Endothelial cell of hepatic sinusoid (primary cell): ENCODE results near the gene LEP.

Source experiments
- in situ Hi-C: cut with HindIII; loops from 2 replicates; pipeline ENCODE4 v1.10.0; 2017; ENCODE audit warnings: low sequenced_read_pairs

LEP gene

DNA sequence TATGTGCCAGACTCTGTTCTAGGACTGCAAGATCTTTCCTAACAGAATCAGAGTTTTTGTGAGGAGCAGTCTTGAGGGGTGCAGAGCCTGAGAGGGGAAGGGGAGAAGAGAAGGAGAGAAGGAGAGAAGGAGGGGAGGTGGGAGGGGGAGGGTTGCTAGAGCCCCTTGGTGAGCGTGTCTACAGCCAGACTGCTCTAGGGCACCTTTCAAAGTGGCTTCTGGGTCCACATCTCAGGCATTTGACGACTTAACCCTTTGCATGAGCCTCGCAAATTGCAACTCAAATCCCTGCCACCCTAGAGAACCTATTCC, 31.1 kb upstream of the LEP start:
- in situ Hi-C loops: loop anchor here (25.0 kb wide), 1 partner anchor 498 kb away; no protein-coding TSS in a partner anchor

DNA sequence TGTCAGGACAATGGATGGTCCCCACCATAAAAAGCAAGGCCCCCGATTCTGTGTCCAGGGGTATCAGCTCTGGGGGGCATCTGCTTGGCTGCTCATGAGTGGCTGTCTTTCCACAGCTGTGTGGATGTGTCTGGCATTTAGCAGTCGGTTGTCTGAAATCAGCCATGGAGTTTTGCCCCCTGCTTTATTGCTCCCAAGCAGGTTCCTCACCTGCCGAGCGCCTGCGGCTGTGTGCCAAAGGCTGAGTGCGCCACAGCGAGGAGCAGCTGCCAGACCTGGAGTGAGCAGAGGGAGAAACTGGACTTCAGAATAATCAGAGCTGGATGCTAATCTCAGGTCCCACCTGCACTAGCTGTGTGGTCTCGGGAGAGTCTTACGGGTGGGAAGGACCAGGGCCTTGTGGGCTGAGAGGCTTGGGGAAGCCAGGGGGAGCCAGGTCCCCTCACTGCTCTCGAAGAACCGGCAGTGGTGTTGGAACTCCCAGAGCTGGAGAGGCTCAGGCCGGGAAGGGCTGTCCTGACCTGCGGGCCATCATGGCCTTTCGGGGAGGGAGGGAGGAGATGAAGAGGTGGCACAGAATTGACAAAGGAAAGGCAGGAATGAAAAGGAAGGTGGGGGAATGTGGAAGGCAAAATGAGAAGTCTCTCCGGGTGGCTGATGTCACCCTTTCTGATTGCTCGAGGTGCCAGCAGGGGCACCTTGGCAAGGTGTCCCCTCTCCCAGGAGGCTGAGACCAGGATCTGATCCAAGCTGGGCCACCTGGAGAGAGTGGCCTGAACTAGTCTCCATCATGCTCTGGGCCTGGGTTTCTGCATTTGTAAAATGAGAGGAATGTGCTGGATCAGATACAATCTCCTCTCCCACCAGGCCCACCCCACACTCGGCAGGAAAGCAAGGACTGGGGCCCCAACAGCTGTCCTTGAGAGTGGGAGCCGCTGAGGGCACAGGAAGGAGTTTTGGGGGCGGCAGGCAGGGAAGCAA, 30.2 kb upstream of the LEP start:
- in situ Hi-C loops: loop anchor here (25.0 kb wide), 1 partner anchor 499 kb away; no protein-coding TSS in a partner anchor

DNA sequence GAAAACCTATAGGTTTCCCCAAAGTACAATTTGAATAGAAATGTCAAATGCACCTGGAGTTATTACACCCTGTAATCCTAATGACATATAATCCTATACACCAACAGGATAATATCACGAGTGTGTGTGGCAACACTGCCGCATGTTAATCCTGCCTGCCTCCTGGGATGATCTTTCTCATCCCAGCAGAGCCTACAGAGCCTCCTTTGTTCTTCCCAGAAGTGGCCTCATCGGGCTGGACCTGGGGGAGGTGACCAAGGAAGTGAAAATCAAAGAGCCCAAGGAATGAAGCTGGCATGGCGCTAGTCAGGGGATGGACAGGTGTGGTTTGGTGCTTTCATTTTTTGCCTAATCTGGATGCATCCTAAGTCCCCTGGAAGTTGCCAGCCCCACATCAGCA, 29.5 kb upstream of the LEP start:
- in situ Hi-C loops: loop anchor here (25.0 kb wide), 1 partner anchor 499 kb away; no protein-coding TSS in a partner anchor

DNA sequence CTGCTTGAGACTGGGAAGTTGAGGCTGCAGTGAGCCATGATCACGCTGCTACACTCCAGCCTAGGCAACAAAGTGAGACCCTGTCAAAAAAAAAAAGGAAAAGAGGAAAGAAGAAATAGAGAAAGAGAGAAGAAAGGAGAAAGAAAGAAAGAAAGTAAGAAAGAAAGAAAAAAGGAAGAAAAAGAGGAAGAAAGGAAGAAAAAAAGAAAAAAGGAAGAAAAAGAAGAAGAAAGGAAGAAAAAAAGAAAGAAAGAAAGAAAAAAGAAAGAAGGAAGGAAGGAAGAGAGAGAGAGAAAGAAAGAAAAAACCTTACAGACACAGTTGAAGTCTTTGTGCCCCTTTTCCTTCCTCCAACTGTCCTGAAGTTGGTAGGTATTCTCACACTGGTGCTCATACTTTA, 26.6 kb upstream of the LEP start:
- in situ Hi-C loops: loop anchor here (25.0 kb wide), 1 partner anchor 502 kb away; no protein-coding TSS in a partner anchor

DNA sequence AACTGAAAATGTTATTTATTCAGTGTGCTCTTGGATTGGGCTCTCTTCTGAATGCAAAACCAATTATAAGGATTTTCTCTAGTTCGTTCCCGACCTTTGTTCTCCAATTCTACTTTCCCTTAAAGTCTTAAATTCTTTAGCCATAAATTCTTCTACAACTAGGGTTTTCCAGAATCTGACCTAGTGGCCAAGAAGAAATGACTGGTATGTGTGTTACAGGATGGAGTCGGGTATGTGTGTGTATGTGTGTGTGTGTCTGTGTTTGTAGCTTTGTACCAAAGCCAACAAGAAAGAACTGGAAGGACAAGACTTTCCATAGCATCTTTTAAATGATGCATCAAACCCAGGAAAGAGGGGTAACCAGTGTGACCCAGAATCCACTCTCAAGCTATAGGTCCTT, 25.8 kb upstream of the LEP start:
- in situ Hi-C loops: loop anchor here (25.0 kb wide), 1 partner anchor 503 kb away; no protein-coding TSS in a partner anchor

DNA sequence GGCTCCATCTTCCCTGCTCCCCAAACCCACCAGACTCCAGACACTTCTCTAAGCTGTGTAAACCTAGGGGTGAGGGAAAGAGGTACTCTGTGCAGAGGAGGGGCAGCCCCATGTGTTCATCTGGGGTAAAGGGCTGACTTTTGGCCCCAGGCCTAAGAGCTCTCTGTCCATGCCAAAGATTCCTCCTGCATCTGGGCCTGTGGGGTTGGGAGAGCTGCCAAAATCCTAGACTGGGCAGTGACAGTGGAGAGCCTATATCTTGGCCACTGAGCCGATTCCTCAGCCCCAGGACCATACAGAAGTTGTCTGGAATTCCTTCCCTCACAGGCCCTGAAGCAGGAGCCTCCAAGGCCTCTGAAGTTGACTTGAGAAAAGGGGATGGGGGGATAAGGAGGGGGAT, 25.3 kb upstream of the LEP start:
- in situ Hi-C loops: loop anchor here (25.0 kb wide), 1 partner anchor 503 kb away; no protein-coding TSS in a partner anchor

DNA sequence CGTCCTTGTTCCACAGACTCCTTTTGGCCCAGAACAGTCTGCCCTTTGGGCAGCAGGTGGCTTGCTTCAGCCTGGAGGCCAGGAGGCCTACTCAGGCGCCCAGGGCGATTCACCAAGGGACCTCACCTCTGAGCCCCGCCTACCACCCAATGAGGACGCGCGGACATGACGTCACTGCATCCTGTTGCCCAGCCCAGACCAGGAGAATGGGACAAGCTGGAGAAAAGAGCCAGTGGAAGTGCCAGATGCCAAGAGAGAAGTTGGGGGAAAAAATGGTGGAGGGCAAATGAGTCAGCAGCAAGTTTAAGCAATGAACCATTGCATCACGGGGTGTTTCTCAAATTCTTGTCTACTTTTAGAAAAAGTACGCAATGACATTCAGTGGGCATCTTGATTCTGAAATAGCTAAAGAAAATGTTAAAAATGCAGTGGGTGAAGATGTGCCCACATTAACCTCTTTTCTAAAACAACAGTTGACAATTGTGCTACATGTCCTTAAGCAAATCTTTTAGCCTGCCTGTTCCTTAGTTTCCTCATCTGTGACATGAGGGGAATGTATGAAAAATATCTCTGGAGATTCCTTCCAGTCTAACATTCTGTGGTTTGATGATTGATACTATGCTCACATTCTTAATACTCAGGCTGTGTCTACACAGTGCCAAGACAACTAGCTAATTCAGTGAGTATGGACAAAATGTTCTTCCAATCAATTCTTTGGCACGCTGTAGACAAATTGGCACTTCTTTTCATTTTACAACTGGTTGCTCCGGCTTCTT, 23.9 kb upstream of the LEP start:
- in situ Hi-C loops: loop anchor here (25.0 kb wide), 1 partner anchor 505 kb away; no protein-coding TSS in a partner anchor

DNA sequence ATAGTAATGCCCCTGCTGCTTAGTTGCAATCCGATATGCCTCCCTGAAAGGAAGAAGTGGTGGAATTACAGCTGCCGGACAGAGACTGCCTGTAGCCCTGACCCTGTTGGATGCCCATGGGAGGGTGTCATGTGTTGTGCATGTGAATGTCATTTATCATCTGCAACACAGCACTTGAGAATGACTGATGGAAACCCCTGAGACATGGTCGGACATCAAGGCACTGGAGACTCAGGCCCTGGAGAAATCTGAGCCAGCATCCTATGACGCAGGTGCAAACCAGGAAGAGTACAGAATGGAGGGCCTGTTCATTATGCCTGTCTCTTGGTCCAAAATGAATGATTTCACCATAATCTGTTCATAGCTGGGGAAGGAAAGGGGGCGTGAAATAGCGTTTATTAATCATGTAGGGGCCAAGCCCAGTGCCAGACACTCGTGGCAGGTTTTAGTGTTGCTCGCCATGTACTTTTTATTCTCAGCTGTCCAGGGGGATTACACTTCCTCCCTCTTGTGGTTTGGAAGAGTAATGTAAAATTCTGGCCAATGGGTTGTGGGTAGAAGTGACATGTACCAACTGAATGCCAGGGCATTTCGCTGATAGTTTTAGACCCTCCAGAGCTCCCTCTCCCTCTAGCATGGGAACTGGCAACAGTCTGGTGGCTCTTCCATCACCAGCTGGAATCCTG, 23.0 kb upstream of the LEP start:
- in situ Hi-C loops: loop anchor here (25.0 kb wide), 1 partner anchor 506 kb away; no protein-coding TSS in a partner anchor

DNA sequence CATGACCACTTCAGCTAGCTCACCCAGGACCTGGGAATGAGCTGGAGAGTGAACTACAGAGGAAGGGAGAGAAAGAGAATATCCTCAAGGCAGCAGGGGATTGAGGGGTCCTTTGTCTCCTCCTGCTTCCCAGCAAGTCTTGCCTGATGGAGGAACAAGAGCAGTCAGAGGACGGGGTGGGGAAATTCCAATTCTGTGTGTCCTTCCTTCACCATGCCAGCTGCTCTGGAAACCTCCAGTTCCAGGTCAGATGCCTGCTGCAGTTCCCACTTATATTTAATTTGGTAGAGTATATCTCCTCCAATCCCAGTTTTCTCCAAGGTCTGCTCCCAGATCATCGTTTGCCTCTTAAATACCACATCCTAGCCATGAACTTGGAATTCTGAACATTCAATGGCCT, 21.4 kb upstream of the LEP start:
- in situ Hi-C loops: loop anchor here (5.0 to 25.0 kb wide), 2 partner anchors 32 to 507 kb away; no protein-coding TSS in a partner anchor

DNA sequence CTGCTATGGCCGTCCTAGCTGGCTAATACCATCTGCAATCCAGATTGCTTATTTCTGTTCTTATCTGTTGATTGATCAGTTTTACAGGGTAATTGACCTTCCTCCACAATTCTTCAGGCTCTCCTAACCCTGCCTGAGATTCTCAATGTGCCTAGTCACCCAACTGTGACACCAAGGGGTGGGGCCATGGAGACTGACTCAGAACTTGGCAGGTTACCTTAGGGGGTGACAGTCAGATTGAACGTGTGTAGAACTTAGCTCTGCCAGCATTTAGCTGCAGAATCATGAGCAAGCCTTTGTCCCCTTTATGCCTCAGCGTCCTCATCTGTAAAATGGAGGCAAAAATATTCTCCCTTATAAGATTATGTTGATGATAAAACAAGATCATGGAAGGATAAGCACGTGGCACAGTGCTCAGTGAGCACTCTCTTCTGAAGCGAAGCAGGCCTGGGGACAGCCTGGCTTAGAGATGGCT, 19.1 kb upstream of the LEP start:
- in situ Hi-C loops: loop anchor here (5.0 to 25.0 kb wide), 2 partner anchors 35 to 510 kb away; no protein-coding TSS in a partner anchor

DNA sequence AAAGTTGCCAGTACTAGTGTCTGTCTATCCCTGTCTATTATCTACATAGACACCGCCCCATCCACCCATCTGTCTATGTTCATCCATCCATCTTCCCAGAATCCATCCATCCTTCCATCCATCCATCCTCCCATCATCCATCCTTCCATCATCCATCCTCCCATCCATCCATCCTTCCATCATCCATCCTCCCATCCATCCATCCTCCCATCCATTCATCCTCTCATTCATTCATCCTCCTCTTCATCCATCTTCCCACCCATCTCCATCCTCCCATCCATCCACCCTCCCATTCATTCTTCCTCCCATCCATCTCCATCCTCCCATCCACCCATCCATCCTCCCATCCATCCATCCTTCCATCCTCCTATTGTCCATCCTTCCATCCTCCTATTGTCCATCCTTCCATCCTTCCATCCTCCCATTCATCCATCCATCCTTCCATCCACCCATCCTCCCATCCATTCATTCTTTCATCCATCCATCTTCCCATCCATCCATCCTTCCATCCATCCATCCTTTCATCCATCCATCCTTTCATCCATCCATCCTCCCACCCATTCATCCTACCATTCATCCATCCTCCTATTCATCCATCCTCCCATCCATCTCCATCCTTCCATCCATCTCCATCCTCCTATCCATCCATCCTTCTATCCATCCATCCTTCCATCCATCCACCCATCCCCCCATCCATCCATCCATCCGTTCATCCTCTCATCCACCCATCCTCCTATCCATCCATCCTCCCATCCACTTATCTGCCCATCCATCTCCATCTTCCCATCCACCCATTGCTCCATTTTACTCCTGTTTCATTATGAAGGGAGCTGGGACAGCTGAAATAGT, 14.7 kb upstream of the LEP start:
- in situ Hi-C loops: no loop called here

DNA sequence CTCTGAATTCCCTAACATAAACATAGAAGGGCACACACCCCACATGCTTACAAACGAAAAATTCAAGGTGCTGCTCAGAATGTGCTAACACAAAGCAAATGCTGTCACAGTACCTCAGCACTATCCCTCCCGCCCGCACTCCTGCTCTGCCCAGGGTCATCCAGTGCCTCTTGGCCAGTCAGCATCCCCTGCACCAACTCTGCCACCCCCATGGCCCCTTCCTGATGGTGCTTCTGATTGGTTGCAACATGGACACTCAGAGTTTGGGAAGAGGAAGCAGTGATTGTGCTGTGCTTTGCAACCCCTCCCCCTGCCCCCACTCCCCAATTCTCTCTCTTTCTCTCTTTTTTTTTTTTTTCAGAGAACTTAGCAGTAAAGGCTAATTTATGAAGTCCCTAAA, 13.8 kb upstream of the LEP start:
- in situ Hi-C loops: no loop called here

DNA sequence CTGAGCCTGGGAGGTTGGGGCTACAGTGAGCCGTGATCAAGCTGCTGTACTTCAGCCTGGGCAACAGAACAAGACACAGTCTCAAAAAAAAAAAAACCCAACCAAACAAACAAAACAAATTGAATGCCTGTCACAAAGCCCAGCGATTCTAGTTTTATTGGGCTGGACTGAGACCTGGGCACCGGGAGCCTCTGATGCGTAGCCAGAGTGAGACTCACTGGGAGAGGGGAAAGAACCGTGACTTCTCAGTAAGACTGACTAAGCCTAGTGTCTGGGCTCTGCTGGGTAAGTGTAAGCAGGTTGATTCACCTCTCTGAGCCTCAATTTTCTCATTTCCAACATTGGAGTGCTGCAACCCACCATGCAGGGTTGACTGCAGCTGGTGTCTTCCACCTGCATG, 10.1 kb upstream of the LEP start:
- in situ Hi-C loops: no loop called here

DNA sequence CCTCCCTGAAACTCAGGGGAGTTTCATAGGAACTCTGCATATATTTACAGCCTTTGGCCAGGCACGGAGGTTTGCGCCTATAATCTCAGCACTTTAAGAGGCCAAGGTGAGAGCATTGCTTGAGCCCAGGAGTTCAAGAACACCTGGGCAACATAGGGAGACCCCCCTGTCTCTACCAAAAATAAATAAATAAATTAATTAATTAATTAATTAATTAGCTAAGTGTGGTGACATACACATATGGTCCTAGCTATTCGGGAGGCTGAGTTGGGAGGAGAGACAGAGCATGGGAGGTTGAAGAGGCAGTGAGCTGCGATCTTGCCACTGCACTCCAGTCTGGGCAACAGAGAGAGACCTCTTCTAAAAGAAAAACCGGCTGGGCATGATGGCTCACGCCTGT, 9.4 kb upstream of the LEP start:
- in situ Hi-C loops: no loop called here

DNA sequence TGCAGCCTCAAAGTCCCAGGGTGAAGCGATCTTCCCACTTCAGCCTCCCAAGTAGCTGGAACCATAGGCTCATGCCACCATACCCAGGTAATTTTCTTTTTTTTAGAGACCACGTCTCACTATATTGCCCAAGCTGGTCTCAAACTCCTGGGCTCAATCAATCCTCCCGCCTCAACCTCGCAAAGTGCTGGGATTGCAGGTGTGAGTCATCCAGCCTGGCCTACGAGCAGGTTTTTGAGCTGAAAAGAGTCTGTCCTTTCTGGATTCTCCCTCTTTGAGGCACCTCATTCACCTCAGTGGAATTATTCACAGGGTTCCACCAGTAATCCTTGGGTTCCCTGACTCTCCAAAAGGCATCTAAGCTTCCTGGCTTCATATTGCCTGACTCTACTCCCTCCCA, 7.6 kb upstream of the LEP start:
- in situ Hi-C loops: no loop called here

DNA sequence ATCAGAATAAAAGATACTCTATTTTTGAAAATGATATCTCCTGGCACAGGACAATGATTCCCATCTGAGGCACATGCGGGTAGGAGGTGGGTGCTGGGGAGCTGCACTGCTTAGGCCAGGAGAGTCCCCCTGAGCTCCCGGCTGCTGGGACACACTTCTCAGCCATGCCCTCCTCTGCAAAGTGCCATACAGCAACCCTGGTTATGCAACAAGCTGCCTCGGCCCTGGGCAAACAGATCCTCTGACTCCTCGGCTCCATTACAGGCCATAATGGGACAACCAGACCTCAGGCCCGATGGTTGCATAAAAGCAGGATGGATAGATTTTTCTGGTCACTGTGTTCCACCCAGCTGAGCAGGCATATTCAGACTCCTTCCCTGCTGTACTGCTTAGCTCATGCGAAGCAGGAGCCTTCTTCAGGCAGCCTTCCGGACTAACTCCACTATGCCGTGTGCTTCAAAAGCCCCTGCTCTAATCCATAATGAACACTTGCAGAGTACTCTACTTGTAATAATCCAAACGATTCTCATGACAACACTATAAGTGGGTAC, 6.5 kb upstream of the LEP start:
- in situ Hi-C loops: loop anchor here (5.0 kb wide), 1 partner anchor 32 kb away; no protein-coding TSS in a partner anchor

DNA sequence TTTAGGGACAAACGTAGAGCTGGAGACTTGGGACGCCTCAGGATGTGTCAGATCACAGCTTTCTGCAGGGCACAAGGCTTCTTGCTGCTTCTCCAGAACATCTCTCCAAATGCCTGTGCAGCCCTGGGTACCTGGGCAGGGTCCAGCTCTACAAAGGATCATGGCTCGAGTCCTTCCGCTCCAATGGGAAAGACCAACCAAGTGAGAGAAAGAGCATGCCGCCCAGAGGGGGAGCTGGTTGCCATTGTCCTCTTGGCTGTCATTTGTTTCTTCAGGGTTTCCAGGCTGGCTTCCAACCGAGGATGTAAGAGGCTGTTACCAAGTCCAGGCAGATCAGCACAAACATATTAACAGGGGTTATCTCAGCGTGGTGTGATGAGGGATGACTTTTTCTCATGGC, 5.6 kb upstream of the LEP start:
- in situ Hi-C loops: loop anchor here (5.0 kb wide), 1 partner anchor 33 kb away; no protein-coding TSS in a partner anchor

DNA sequence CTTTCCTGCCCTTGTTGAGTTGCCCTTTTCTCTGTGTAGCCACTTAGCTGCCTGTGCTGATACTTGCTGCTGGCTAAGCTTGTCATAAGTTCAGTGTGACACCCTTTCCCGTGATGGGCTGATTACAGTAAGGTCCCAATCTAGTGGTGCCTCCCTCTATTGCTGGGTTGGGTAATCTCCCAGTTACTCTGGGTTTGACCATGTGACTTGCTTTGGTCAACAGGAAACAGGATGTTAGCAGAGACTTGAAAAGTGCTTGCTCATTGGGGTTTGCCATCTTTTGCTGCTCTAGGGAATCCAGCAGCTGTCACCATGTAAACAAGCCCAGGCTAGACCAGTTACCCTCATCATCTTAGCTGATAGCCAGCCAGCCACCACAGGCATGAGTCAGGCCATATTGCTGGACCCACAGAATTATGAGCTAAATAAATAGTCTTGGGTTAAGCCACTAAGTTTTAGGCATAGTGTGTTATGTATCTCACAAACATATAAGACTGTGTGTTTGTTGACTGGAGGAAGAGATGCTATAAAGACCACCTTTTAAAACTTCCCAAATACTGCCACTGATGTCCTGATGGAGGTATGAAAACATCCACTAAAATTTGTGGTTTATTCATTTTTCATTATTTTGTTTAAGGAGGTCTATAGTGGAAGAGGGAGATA, 4.0 kb upstream of the LEP start:
- in situ Hi-C loops: loop anchor here (5.0 kb wide), 1 partner anchor 35 kb away; no protein-coding TSS in a partner anchor

DNA sequence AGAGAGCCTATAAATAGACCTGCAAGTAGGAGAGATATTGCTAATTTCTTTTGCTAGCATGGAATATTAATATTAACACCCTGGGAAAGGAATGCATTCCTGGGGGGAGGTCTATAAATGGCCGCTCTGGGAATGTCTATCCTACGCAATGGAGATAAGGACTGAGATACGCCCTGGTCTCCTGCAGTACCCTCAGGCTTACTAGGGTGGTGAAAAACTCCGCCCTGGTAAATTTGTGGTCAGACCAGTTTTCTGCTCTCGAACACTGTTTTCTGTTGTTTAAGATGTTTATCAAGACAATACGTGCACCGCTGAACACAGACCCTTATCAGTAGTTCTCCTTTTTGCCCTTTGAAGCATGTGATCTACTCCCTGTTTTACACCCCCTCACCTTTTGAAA, 1.9 kb upstream of the LEP start:
- in situ Hi-C loops: loop anchor here (5.0 kb wide), 1 partner anchor 37 kb away; no protein-coding TSS in a partner anchor
